Measurements from ENCODE around the gene ETFA.

- no peak for TF ChIP-seq POLR2A (IDR thresholded peaks at IDR 0.05)
- no peak for TF ChIP-seq CTCF (IDR thresholded peaks at IDR 0.05)
These were observed 9.9 kb upstream of the ETFA start for GRCh38 chr15:76321171-76321570.

Measured in thyroid gland (tissue), 4 donors.